Lower leg skin (tissue), 3 donors: ENCODE data around the gene MOSPD2.

Source experiments
- POLR2A ChIP-seq, 2 donors: fragments of 450-650 bp; IDR thresholded peaks; one replicate each; pipeline ENCODE4 v1.6.1; 2016 to 2017; ENCODE audit warnings: antibody characterized with exemption in 2 of 2, mild to moderate bottlenecking in 1 of 2, moderate library complexity in 1 of 2
- TF ChIP-seq, protein P1 (sequence below), 3 donors: fragments of 450-650 bp; IDR thresholded peaks; one replicate each; pipeline ENCODE4 v1.5.1; 2016; ENCODE audit warnings: antibody characterized with exemption in 3 of 3, mild to moderate bottlenecking in 3 of 3, moderate library complexity in 2 of 3

DNA sequence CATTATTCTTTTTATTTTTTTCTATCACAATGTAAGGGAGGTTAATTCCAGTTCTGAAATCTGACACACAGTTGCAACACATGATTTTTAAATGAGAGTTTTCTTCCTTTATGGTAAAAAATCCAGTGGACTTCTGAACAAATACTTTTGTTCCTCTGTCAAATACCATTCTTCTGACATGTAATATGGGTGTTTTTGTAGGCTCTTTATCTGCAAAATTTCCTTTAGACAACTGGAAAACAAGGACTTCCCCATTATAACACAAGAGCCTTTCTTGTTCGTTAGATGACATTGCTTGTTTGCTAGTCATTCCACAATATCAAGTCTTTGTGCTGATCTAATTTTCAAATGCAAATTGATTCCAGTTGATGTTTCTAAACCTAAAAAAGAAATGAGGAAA, 8.0 kb upstream of the MOSPD2 start:
- TF ChIP-seq, protein P1, sequence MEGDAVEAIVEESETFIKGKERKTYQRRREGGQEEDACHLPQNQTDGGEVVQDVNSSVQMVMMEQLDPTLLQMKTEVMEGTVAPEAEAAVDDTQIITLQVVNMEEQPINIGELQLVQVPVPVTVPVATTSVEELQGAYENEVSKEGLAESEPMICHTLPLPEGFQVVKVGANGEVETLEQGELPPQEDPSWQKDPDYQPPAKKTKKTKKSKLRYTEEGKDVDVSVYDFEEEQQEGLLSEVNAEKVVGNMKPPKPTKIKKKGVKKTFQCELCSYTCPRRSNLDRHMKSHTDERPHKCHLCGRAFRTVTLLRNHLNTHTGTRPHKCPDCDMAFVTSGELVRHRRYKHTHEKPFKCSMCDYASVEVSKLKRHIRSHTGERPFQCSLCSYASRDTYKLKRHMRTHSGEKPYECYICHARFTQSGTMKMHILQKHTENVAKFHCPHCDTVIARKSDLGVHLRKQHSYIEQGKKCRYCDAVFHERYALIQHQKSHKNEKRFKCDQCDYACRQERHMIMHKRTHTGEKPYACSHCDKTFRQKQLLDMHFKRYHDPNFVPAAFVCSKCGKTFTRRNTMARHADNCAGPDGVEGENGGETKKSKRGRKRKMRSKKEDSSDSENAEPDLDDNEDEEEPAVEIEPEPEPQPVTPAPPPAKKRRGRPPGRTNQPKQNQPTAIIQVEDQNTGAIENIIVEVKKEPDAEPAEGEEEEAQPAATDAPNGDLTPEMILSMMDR (IDR thresholded peaks at IDR 0.05), result no peak
- no peak for TF ChIP-seq POLR2A (IDR thresholded peaks at IDR 0.05)
